ENCODE data around the gene CACNG7. TPM values are rescaled to one million over a fixed set of nuclear protein-coding genes. Genes with fewer than 3 reads are reported as not detected.
A peak's percentile ranks its signal among the peaks of the same experiment; 100 is the strongest.

Gene CACNG7
- total RNA-seq, 1 donor = not detected

- peak in 1 of 3 donors; percentile 49 for DNase-seq (ENCODE audit: low read depth in 2 of 3, low spot score in 2 of 3)
Observed at GRCh38 chr19:53877361-53877766, 31.7 kb upstream of the CACNG7 start.

DNA sequence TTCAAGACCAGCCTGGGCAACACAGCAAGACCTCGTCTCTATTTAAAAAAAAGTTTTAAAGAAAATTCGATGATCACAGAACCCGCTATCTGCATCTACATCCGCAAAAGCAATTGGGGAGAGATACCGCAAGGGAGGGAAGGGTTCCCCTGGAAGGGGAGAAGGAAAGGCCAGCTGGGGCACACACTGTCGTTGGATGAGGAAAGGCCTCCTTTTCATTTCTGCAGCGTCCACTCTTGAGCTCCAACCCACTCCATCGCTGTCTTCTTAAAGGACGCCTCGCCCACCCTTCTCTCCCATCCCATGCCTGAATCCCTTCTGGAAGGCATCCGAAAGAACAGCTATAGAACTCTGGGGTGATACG is 30.3 kb upstream of the CACNG7 start:
- no peak for DNase-seq (ENCODE audit: low read depth in 2 of 3, low spot score in 2 of 3)

- peak in 2 of 3 donors; percentile 80 for DNase-seq (ENCODE audit: low read depth in 2 of 3, low spot score in 2 of 3)
Observed at GRCh38 chr19:53879140-53880081, 29.7 kb upstream of the CACNG7 start.

- DNase-seq (ENCODE audit: low read depth in 2 of 3, low spot score in 2 of 3) = no peak
Observed at GRCh38 chr19:53880711-53881481, 28.2 kb upstream of the CACNG7 start.

GRCh38 chr19:53881482-53882390 is 27.3 kb upstream of the CACNG7 start, which contains the start of gene PRKCG:
PRKCG (plus strand) TSS chr19:53882197; CDS start chr19:53882495, 298 bp downstream.
- DNase-seq (ENCODE audit: low read depth in 2 of 3, low spot score in 2 of 3) = peak in 2 of 3 donors; percentile 65 to 79

DNA sequence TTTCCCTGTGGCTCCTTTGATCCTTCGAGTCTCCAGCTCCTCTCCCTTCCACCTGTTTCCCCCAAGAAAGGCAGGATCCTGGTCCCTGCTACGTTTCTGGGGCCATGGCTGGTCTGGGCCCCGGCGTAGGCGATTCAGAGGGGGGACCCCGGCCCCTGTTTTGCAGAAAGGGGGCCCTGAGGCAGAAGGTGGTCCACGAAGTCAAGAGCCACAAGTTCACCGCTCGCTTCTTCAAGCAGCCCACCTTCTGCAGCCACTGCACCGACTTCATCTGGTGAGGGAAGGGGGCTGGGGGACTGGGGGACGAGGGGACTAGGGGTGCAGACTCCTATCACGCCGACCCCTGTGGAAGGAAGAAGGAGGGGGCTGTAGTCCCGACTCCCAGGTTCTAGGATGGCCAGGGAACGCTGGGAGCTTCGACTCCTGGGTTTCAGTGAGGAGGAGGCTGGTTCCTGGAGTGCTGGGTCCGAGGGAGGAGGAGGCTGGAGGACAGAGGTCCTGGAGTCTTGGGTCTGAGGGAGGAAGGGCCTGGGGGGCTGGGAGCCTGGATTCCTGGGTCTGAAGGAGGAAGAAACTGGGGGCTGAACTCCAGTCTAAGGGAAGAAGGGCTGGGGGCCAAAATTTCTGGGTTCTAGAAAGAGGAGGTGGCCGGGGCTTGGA is 26.6 kb upstream of the CACNG7 start:
- no peak for DNase-seq (ENCODE audit: low read depth in 2 of 3, low spot score in 2 of 3)

DNA sequence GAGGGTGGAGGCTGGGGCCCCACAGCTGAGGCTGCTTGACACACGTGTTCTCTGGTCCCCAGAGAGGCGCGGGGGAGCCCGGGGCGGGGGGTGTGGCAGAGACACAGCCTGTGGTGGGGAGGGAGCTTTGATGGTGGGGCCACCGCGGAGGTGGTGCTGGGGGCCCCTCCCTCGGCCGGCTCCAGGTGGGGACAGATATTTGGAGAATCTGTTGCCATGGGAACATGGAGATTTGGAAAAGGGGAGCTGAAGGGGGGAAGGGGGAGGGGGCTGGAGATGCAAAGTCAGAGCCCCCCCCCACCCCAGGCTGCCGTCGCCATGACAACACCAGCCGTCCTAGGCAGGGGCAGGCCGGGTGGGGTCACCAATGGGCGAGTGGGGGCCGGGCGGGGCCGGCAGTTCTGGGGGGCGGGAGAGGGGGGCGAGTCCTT is 25.8 kb upstream of the CACNG7 start:
- no peak for DNase-seq (ENCODE audit: low read depth in 2 of 3, low spot score in 2 of 3)

DNA sequence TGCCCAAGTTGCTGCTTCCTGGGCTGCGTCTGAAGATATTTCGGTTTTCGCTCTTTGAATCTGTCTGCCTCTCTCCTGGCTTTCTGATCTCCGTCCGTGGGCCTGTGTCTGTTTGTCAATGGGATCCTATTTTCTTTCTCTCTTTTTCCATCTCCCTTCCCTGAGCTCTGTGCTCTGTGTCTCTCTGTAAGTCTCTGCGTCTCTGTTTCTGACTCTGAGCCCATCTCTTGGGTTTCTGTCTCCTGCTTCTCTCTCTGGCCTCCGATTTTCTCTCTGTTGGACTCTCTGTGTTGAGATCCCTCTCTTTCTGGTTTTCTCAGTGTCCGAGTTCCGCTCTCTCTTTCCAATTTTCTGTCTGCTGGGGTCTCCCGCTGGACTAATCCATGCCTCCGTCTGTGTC is 25.3 kb upstream of the CACNG7 start:
- DNase-seq (ENCODE audit: low read depth in 2 of 3, low spot score in 2 of 3) = no peak

- DNase-seq (ENCODE audit: low read depth in 2 of 3, low spot score in 2 of 3) = no peak
Observed at GRCh38 chr19:53884256-53884655, 24.8 kb upstream of the CACNG7 start.

- DNase-seq (ENCODE audit: low read depth in 2 of 3, low spot score in 2 of 3) = no peak
Observed at GRCh38 chr19:53885036-53885435, 24.0 kb upstream of the CACNG7 start.

- DNase-seq (ENCODE audit: low read depth in 2 of 3, low spot score in 2 of 3) = no peak
Observed at GRCh38 chr19:53892301-53892980, 16.6 kb upstream of the CACNG7 start.

DNA sequence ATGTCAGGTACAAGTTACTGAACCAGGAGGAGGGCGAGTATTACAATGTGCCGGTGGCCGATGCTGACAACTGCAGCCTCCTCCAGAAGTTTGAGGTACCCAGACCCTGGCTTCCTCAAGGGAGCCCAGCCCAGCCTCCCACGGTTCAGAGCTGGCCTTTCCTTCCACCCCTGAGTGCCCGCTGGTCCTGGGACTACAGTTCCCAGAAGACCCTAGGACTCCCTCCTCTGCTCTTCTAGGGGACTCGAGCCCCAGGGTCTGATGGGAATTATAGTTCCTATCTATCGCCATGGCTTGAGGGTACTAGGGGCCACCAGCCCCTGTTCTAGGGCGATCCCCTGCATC is 16.1 kb upstream of the CACNG7 start:
- no peak for DNase-seq (ENCODE audit: low read depth in 2 of 3, low spot score in 2 of 3)

DNA sequence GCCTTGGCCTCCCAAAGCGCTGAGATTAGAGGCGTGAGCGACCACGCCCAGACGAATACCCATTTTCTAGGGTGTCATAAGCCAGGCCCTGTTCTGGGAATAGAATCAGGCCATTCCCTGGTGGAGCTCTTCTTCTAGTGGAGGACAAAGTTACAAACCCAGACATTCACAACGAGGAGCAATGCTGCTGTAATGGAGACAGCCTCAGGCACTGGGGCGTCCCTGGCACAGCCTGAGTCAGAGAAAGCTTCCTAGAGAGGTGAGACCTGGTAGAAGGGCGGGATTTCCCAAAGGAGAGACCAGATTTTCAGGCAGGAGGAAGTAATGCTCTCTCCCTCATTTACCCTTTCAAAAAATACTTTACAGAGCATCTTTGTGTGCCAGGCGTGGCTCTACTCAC is 14.4 kb upstream of the CACNG7 start:
- no peak for DNase-seq (ENCODE audit: low read depth in 2 of 3, low spot score in 2 of 3)

DNA sequence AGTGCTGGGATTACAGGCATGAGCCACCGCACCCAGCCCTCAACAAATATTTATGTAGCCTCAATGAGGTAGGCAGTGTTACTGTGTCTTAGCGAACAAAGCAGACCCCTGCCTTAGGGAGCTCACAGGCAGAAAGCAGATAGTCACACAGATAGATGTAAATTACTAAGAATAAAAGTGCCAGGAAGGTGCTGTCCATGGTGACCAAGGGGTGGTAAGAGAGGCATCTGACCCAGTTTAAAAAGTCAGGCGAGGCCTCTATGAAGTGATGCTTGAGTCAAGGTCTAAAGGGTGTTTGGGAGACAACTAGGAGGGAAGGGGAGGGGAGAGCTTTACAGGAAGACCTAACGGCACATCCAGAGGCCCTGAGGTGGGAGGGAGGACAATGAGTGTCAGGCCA is 12.4 kb upstream of the CACNG7 start:
- no peak for DNase-seq (ENCODE audit: low read depth in 2 of 3, low spot score in 2 of 3)

GRCh38 chr19:53897459-53897858 is 11.6 kb upstream of the CACNG7 start:
- no peak for DNase-seq (ENCODE audit: low read depth in 2 of 3, low spot score in 2 of 3)

GRCh38 chr19:53898166-53898565 is 10.9 kb upstream of the CACNG7 start:
- no peak for DNase-seq (ENCODE audit: low read depth in 2 of 3, low spot score in 2 of 3)

DNA sequence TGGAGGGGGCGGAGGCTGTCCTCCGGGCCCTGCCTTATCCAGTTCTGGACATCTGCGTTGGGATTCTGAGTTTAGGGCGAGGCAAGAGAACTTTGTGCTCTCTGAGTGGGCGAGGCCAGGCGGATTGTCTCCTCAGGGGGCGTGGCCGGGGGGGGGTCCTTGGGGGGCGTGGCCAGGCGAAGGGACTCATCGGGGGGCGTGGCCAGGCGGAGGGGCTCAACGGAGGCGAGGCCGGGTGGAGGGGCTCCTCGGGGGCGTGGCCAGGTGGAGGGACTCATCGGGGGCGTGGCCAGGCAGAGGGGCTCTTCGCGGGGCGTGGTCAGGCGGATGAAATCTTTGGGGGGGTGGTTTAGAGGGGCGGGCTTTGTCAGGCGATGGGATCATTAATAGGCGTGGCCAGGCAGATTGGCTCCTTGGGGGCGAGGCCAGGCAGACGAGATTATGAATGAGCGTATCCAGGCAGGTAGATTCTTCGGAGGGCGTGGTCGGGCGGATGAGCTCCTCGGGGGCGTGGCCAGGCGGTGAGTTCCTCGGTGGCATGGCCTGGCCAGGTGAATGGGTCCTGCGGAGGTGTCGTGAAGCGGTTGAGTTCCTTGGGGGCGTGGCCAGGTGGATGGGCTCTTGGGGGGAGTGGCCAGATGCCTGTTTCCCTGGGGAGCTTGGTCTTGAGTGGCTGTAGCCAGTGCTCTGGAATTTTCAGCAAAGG is 10.3 kb upstream of the CACNG7 start:
- DNase-seq (ENCODE audit: low read depth in 2 of 3, low spot score in 2 of 3) = peak in 1 of 3 donors; percentile 18

DNA sequence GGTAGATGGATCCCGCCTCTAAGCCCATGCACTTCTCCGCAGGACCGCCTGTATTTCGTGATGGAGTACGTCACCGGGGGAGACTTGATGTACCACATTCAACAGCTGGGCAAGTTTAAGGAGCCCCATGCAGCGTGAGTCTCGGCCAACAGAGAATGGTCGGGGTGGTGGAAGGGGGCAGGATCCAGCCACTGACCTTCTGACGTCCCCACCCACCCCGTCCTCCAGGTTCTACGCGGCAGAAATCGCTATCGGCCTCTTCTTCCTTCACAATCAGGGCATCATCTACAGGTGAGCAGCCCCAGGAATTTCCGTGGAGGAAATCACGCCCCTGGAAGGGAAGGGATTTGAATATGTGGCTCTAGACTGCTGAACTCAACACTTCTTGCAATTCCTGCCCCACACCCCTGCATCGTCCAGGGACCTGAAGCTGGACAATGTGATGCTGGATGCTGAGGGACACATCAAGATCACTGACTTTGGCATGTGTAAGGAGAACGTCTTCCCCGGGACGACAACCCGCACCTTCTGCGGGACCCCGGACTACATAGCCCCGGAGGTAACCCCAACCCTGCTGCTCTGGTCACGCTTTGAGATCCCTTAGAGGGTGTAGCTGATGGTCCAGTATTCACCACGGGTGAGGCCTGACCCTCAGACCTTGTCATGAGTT is 8.8 kb upstream of the CACNG7 start:
- no peak for DNase-seq (ENCODE audit: low read depth in 2 of 3, low spot score in 2 of 3)
